Activated CD8-positive, alpha-beta memory T cell treated with anti-CD3 and anti-CD28 coated beads, Interleukin-2, amount 50 U/mL, for 1 hour (primary cell): ENCODE results near the gene ABLIM3.

Experiments
- DNase-seq: peaks from one replicate; pipeline ENCODE4 v3.0.0-alpha.2; 2020; ENCODE audit errors: extremely low read depth

Gene ABLIM3

GRCh38 chr5:149133795-149134777 is 7.2 kb upstream of the ABLIM3 start:
- DNase-seq, result no peak

GRCh38 chr5:149134778-149135500 is 6.4 kb upstream of the ABLIM3 start:
- DNase-seq, result no peak

GRCh38 chr5:149135536-149136201 is 5.6 kb upstream of the ABLIM3 start:
- no peak for DNase-seq

- DNase-seq, result no peak
These were observed 2.9 kb upstream of the ABLIM3 start for GRCh38 chr5:149138182-149138923.

- DNase-seq, result no peak
These were observed 893 bp upstream of the ABLIM3 start for GRCh38 chr5:149140197-149141002.

GRCh38 chr5:149141957-149142851 is 911 bp downstream of the ABLIM3 start:
- no peak for DNase-seq

- no peak for DNase-seq
These were observed 2.2 kb downstream of the ABLIM3 start for GRCh38 chr5:149143470-149143869.

- DNase-seq, result no peak
These were observed 3.3 kb downstream of the ABLIM3 start for GRCh38 chr5:149144637-149145036.

- no peak for DNase-seq
These were observed 3.8 kb downstream of the ABLIM3 start for GRCh38 chr5:149145138-149145537.

- no peak for DNase-seq
These were observed 6.4 kb downstream of the ABLIM3 start for GRCh38 chr5:149147676-149148075.

- DNase-seq, result no peak
These were observed 8.6 kb downstream of the ABLIM3 start for GRCh38 chr5:149149942-149150341.

- DNase-seq, result no peak
These were observed 9.2 kb downstream of the ABLIM3 start for GRCh38 chr5:149150457-149150856.

GRCh38 chr5:149151717-149152116 is 10.4 kb downstream of the ABLIM3 start:
- DNase-seq, result no peak

GRCh38 chr5:149152317-149152746 is 11.0 kb downstream of the ABLIM3 start:
- DNase-seq, result no peak

GRCh38 chr5:149153193-149153750 is 12.0 kb downstream of the ABLIM3 start:
- no peak for DNase-seq

GRCh38 chr5:149153751-149154610 is 12.7 kb downstream of the ABLIM3 start:
- DNase-seq, result no peak

GRCh38 chr5:149154650-149155049 is 13.4 kb downstream of the ABLIM3 start:
- no peak for DNase-seq

GRCh38 chr5:149156435-149157083 is 15.3 kb downstream of the ABLIM3 start:
- no peak for DNase-seq
